ENCODE results near the gene LRRC2. TPM values are rescaled to one million over a fixed set of nuclear protein-coding genes. Genes with fewer than 3 reads are reported as not detected.

Gene LRRC2
- total RNA-seq, 1 experiment from 2014 or later, result 2.6 TPM

- H2AFZ ChIP-seq (ENCODE audit: low read length), result no peak overlapping the region
- Mint-ChIP-seq H3K9me3 (no peaks in the 10 kb centered on the region), H3K4me3 (peak overlapping the region in 1 of 2 experiments; percentile 27; a peak in 1 of 5 replicates), H3K4me1 (peaks cover 49 to 56% of the 10 kb centered on the region in 2 experiments), H3K27me3 (ENCODE audit: low read depth) (no peaks in the 10 kb centered on the region), H3K36me3 (ENCODE audit: insufficient read depth in 1 of 3, low read depth in 3 of 3) (peaks cover 0 to 4% (median 2%) of the 10 kb centered on the region in 3 experiments; a peak in 3 of 7 replicates), H3K27ac (peak overlapping the region; percentile 95 to 96 (median 96))
- H3K27ac ChIP-seq (ENCODE audit: insufficient read length, low read depth, low read length), result peak overlapping the region; percentile 22
- H3K9me3 ChIP-seq (ENCODE audit: control insufficient read depth, low read depth, low read length), result no peaks in the 10 kb centered on the region
- H3K4me2 ChIP-seq (ENCODE audit: insufficient read depth, insufficient read length, low read length), result peak overlapping the region; percentile 11
- no peak overlapping the region for H2BK20ac ChIP-seq (ENCODE audit: low read depth, low read length, poor library complexity, severe bottlenecking)
- H2BK120ac ChIP-seq (ENCODE audit: low read depth, low read length, poor library complexity, severe bottlenecking), result no peak overlapping the region
- H3T11ph ChIP-seq (ENCODE audit: low read length), result no peak overlapping the region
- H2BK15ac ChIP-seq (ENCODE audit: low read depth, low read length), result no peak overlapping the region
- H4K20me1 ChIP-seq (ENCODE audit: control insufficient read depth, insufficient read depth, insufficient read length), result no peaks in the 10 kb centered on the region
- no peaks in the 10 kb centered on the region for H3K79me1 ChIP-seq (ENCODE audit: insufficient read depth, low read depth, low read length, poor library complexity, severe bottlenecking)
- peaks cover 26% of the 10 kb centered on the region for H3K4me1 ChIP-seq (ENCODE audit: insufficient read depth, low read length)
- no peak overlapping the region for H4K8ac ChIP-seq (replicated peaks; ENCODE audit: insufficient read length, low read depth, low read length)
- TF ChIP-seq CTCF (conservative IDR thresholded peaks at IDR 0.05), result no peak
- no peak overlapping the region for H2BK5ac ChIP-seq (ENCODE audit: insufficient read length, low read length)
- no peaks in the 10 kb centered on the region for H3K79me2 ChIP-seq (ENCODE audit: insufficient read depth, low read length)
- H3K14ac ChIP-seq (ENCODE audit: insufficient read depth, low read length), result no peak overlapping the region
- no peak overlapping the region for H3K9ac ChIP-seq (ENCODE audit: extremely low read depth, insufficient read length, low read length)
- no peak overlapping the region for H3K23ac ChIP-seq (ENCODE audit: insufficient read length, low read depth, low read length)
- H3K18ac ChIP-seq (ENCODE audit: insufficient read length, low read depth, low read length), result no peak overlapping the region
- no CpG with 5 or more reads among the region's 5 CpGs for WGBS (ENCODE audit: extremely low coverage, insufficient read length, low lambda C conversion rate)
- no peak overlapping the region for H4K5ac ChIP-seq (ENCODE audit: insufficient read length, low read depth, low read length)
- H4K91ac ChIP-seq (ENCODE audit: insufficient read length, low read depth, low read length), result no peak overlapping the region
- peak; percentile 65 for DNase-seq
- no peak overlapping the region for H2AK5ac ChIP-seq (ENCODE audit: insufficient read length, low read length)
- H3K56ac ChIP-seq (ENCODE audit: insufficient read length, low read depth, low read length), result no peak overlapping the region
- H3K4ac ChIP-seq (ENCODE audit: low read depth, low read length), result no peak overlapping the region; the same call in 1 of the 2 replicates
- H3K23me2 ChIP-seq (ENCODE audit: insufficient read length, low read depth, low read length, poor library complexity, severe bottlenecking), result no peaks in the 10 kb centered on the region
- no peaks in the 10 kb centered on the region for H3K27me3 ChIP-seq (ENCODE audit: insufficient read depth, low read length)
- H2BK12ac ChIP-seq (ENCODE audit: insufficient read length, low read depth, low read length), result no peak overlapping the region
Measured at GRCh38 chr3:46599590-46599989, 33.5 kb upstream of the LRRC2 start.
